Activated CD8-positive, alpha-beta memory T cell treated with anti-CD3 and anti-CD28 coated beads, Interleukin-2, amount 50 U/mL, for 1 hour (primary cell): ENCODE measurements around the gene DNASE2B.

Source experiments
- DNase-seq: peaks from one replicate; pipeline ENCODE4 v3.0.0-alpha.2; 2020; ENCODE audit errors: extremely low read depth

DNASE2B gene

DNA sequence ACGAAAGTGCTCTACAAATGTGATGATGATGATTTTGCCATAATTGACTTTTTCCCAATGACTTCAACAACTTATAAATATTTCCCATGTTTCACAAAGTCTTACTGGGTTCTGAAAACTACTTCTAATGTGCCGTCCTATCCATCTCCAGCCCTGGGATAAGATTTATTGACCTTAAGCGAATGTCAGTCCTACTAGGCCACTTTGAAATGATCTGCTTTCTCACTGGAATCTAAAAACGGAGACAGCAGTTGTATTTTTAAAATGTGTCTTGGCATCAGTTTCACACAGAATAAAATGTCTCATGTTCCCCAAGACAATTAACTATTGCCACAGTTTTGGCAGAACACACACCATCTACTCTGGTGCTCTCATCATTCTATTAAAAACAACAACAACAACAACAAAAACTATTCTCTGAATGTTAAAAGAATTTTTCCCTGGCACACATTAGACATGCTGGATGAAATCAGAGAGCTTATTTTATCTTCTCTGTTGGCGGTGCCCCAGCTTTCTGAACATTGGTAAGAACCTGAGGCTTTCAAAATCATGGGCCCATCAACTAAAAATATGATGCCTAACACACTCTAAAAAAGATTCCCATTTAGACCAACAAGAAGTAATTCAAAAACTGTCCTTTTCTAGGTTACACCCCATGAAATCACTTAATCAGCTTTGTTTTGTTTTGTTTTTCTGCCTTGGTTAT is 23.1 kb upstream of the DNASE2B start:
- DNase-seq: no peak

GRCh38 chr1:84376000-84376910 is 22.0 kb upstream of the DNASE2B start:
- DNase-seq: no peak

GRCh38 chr1:84377480-84378095 is 20.7 kb upstream of the DNASE2B start:
- DNase-seq: no peak

DNA sequence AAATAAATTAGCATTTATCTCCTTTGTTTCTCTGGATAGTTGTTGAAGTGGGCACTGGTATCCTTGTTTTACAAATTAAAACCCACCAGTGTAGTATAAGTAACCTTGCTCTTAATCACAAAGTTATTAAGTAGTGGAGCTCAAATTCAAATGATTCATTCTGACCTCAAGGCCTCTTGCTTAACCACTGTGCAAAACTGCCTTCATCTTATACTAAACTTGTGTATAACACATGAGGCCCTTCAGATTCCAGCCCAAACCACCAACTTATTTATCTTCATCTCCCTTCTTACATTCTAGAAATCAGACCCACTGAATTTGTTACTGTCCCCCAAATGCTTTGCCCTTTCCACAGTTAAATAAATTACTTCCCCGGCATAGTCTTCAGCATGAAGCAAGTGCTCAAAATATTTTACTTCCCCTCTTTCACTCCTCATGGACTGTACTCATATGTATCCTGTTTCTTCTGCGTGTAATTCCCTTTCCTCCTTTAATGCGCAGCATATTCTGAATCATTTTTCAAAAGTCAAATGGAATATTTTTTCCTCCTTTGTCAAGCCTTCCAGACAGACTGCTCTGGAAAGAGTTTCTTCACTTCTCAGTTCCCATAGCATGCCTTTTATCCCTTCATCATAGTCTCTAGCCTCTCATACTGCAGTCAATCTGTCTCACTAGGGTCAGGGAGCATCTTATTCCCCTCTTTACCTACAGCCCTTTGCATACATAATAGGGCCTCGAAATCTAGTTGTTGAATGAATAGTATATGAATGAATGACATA is 19.0 kb upstream of the DNASE2B start:
- no peak for DNase-seq

GRCh38 chr1:84379917-84380180 is 18.4 kb upstream of the DNASE2B start:
- DNase-seq: no peak

GRCh38 chr1:84382127-84382526 is 16.2 kb upstream of the DNASE2B start:
- DNase-seq: no peak

DNA sequence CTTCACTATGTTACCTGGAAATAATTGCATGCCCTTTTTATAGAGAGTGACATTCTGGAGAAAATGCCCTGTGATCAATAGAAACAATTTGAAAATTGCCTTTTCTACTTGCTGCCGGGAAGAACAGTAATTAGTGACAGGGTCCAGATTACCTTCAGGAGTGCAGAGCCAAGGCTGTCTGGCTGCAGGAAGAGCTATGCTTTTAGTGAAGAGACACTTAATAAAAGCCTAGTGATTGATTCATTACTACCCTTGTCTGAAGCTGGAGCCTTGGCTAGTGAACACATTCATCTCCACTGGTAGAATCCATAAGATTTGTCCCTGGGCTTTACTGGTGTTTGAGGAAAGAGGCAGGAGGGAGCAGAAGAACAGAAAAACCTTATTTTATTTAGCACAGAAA is 12.9 kb upstream of the DNASE2B start:
- DNase-seq: no peak

GRCh38 chr1:84386716-84387479 is 11.4 kb upstream of the DNASE2B start:
- DNase-seq: no peak

DNA sequence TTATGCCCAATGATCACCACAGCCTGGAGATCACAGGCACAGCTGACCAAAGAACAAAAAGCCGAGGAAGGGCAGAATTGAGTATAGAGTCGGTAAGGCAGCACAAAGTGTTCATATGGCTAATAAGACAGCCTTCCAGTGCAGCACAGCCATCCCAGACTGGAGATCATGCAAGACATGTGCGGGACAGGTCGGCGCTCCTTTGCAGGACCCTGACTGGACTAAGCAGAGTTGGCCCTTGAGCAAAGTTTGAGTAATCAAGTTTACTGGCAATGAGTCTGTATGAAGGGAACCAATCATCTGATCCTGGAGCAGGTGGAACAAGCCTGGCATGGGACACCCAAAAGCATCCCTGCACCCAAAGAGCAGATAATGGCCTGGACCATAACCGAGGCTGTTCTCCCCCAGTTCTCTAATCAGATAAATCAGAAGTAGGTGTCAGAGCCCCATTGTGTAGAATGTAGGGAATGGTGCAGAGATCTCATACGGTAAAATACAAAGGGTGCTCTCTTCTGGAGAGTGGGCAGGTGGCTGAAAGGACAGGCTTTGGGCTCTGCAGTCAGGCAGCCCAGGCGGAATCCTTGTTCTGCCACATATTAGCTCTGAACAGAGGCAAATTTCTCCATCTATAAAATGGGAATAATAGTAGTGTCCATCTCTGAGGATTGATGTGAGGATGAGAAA is 10.7 kb upstream of the DNASE2B start:
- DNase-seq: no peak

DNA sequence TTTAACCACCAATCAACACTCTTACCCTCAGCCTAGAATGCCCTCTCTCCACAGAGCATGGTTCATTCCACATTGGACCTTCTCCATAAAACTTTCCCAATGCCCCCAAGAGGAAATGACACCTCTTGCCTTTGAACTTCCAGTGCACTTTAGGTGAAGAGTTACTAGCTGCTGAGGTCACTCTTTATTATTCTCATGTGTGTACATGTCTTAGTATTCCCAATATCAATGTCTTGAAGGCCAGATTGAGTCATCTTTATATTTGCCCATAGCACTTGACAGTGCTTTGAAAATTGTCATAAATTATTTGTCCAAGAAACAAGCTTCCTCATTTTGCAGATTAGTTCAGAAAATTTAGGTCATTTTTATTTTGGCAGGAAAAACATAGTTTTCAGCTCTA is 8.1 kb upstream of the DNASE2B start:
- no peak for DNase-seq

DNA sequence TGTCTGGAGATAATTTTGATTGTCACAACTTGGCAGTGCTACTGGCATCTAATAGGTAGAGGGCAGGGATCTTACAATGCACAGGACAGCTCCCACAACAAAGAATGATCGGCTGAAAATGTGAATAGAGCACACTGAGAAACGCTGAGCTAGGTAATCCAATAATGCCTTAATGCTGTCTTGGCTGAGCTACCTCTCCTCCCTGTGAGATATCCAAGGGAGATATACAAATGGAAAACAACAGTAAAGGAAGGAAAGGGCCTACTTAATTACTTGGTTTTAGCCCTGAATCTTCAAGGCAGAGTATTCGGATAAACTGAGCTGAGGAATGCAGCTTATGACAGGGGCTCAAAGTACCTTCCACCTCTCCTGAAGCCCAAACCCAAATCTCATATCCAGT is 2.9 kb downstream of the DNASE2B start:
- no peak for DNase-seq

- no peak for DNase-seq
These were observed 3.8 kb downstream of the DNASE2B start for GRCh38 chr1:84402060-84402459.

DNA sequence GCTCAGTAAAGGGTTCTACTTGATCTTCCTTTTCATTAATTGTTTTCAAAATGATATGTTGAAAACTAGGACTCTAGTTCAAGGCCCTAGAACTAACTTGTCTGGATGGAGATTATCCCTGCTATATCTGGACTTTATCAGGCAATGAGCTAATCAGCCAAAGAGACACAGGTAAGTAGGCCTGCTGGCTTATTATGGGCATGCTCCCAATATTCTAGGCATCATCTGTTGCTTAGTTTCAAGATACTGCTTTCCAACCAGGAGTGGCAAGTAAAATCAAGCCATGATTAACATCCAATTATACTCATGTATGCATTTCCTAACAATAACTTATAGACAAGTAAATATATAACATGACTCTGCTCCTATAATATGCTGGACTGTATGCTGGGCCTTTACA is 4.2 kb downstream of the DNASE2B start:
- DNase-seq: no peak

DNA sequence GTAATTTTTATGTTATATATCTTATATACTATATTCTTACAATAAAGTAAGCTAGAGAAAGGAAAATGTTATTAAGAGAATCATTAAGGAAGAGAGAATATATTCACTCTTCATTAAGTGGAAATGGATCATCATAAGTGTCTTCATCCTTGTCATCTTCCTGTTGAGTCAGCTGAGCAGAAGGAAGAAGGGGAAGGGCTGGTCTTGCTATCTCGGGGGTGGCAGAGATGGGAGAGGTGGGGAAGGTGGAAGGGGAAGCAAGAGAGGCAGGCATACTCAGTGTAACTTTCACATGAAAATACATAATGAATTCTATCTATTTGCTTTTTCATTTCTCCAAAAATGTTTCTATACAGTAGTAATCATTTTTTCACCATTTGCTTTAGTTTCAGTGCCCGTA is 5.1 kb downstream of the DNASE2B start:
- DNase-seq: no peak

GRCh38 chr1:84406346-84406861 is 8.1 kb downstream of the DNASE2B start:
- no peak for DNase-seq

DNA sequence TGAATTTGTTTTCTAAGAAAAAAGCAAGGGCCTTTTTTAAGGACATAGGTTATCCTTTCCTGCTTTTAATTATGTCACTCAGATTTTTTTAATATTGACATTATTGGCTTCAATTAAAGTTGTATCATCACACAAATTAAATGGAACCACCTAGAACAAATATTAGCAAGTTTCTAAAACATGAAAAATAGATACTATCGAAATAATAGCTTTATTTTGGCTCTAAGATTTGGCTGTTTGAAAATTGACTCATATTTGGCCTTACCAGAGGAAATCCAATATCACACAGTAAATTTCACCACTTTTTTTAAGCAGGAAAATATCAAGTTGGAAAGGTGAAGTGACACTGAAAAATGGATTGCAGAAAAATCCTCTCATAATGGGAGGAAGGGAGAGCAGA is 9.2 kb downstream of the DNASE2B start:
- no peak for DNase-seq

DNA sequence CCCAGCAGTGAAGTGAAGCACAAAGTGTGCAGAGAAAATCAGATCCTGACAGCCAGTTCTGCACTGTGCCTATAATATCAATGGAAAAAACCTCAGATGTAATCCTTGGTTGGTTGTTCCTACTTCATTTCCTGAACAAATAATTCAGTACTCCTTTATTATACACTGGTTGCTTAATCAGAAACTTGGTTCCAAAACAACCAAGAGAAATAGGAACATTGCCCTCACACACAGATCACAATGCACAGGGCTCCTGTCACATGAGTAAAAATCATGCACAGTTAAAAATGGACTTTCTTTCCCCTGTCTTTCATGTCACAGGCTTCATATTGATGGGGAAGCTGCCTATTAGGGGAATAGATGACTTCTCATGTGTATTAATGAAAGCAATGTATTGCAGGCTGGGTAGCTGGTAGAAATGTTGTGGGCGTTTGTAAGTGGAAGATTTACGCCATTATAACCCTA is 9.7 kb downstream of the DNASE2B start:
- DNase-seq: no peak

DNA sequence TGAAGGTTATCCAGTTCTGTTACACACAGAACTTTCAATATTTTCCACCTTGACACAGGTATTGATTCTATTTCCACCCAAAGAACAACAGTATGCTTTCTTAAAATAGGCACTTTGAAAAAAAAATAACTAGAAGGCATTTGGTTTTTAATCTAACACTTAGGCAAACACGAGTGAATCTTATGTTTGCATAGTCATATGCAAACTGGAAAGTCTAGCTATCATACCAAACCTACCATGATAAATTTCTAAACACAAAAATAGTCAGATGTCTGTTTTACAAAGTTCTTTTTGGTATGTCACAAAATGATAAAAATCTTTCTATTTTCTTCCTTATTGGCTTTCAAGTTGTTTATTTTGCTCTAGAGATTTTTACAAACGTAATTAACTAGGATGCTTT is 11.6 kb downstream of the DNASE2B start:
- no peak for DNase-seq

GRCh38 chr1:84410328-84411095 is 12.2 kb downstream of the DNASE2B start:
- DNase-seq: no peak
